Measurements from ENCODE around the gene ST6GALNAC5.
"Not testable (repeated sequence)": the region's sequence is repeated elsewhere in the genome, so short reads cannot be mapped to it uniquely, and the experiment has no call there.

The ST6GALNAC5 gene

GRCh38 chr1:76867342-76868130 lies at the start of gene ST6GALNAC5:
ST6GALNAC5 (plus strand) TSS chr1:76867480.
- peak within 1 kb of the TSS; percentile 58 for H3K4me3 ChIP-seq (ENCODE audit: low read length)
- TF ChIP-seq, protein P1, sequence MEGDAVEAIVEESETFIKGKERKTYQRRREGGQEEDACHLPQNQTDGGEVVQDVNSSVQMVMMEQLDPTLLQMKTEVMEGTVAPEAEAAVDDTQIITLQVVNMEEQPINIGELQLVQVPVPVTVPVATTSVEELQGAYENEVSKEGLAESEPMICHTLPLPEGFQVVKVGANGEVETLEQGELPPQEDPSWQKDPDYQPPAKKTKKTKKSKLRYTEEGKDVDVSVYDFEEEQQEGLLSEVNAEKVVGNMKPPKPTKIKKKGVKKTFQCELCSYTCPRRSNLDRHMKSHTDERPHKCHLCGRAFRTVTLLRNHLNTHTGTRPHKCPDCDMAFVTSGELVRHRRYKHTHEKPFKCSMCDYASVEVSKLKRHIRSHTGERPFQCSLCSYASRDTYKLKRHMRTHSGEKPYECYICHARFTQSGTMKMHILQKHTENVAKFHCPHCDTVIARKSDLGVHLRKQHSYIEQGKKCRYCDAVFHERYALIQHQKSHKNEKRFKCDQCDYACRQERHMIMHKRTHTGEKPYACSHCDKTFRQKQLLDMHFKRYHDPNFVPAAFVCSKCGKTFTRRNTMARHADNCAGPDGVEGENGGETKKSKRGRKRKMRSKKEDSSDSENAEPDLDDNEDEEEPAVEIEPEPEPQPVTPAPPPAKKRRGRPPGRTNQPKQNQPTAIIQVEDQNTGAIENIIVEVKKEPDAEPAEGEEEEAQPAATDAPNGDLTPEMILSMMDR (conservative IDR thresholded peaks at IDR 0.05; ENCODE audit: low read depth, low read length): peak; percentile 28
- no peak for DNase-seq (ENCODE audit: low read depth)

GRCh38 chr1:76820028-76820427 lies 47.3 kb upstream of the ST6GALNAC5 start:
- DNase-seq (ENCODE audit: low read depth): no peak
- TF ChIP-seq, protein P1 (conservative IDR thresholded peaks at IDR 0.05; ENCODE audit: low read depth, low read length): no peak

DNA sequence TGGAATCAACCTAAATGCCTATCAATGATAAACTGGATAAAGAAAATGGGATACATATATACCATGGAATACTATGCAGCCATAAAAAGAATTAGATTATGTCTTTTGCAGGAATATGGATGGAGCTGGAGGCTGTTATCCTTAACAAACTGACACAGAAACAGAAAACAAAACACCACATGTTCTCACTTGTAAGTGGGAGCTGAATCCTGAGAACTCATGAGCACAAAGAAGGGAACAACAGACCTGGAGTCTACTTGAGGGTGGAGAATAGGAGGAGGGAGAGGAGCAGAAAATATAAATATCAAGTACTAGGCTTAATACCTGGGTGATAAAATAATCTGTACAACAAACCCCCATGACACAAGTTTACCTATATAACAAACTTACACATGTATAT lies 44.3 kb upstream of the ST6GALNAC5 start:
- not testable (repeated sequence) for DNase-seq (ENCODE audit: low read depth); H3K4me3 ChIP-seq (ENCODE audit: low read length)

More at GRCh38 chr1:76820028-76820427, 47.3 kb upstream of the ST6GALNAC5 start:
- no peak overlapping the region for H3K4me3 ChIP-seq (ENCODE audit: low read length)

DNA sequence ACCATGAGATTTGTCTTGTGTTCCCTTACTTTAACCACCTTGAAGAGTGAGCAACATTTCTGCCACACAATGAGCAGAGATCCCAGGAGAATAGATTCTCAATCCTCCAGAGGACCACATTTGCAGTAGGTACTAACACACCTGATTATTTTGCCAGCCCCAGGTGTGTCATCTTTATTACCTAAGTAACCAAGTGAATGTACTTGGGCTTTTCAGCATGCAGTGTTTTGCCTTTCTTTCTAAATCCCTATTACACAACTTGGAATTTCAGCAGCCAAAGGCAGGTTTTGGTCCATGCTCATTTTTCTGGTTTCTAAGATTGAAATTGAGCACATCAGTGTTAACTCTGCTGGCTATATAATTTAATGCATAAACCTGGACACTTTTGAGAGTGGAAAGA lies 43.2 kb upstream of the ST6GALNAC5 start:
- TF ChIP-seq, protein P1 (conservative IDR thresholded peaks at IDR 0.05; ENCODE audit: low read depth, low read length): no peak
- no peak for DNase-seq (ENCODE audit: low read depth)
- H3K4me3 ChIP-seq (ENCODE audit: low read length): no peak overlapping the region

DNA sequence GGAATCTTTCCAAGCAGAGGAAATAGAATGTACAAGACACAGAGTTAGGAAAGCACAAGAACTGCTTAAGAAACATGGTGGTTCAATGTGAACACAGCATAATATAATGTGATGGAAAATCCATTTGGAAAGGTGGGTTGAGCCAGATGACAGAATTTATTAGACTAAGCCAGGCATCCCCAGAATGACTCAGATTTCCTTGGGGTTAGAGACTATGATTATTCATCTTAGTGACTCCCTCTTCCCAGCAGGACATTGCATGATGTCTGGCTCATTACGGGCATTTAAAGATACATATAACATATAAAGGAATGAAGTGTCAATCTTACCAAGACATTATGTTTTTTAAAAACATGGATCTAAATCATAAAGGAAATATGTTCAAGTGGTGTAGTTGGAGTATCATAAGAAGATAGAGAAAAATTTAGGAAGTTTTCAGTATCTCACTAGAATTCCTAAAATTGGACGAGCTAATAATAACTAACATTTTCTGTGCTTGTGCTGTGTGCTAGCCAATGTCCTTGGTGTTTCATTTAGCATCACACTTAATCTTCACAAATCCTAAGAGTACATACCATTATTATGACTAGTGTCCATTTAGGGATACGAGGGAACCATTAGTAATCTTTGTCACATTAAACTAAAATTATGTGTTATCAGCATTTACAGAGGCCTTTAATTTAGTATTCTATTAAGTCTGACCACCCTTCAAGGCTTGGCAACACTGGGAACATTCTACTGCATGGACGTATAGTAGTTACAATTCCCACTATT lies 41.0 kb upstream of the ST6GALNAC5 start:
- TF ChIP-seq, protein P1 (conservative IDR thresholded peaks at IDR 0.05; ENCODE audit: low read depth, low read length): no peak

DNA sequence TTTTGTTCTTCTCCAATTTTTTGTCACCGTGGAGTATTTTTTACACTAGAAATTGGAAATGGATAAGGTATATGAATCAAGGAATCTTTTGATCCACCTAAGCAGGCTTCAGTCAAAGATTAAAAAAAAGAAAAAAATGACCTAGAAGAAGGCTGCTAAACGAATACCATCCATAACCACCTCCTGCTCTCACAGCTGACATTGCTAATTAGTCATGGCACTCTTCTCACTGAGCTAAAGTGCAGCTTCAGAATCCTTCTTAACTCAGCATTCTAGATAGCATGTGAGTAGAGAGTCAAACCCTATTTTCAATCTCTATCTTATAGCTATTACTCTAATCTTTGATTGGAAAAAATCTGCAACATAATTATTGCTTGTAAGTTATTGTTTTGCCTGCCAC lies 40.2 kb upstream of the ST6GALNAC5 start:
- H3K4me3 ChIP-seq (ENCODE audit: low read length): no peak overlapping the region
- TF ChIP-seq, protein P1 (conservative IDR thresholded peaks at IDR 0.05; ENCODE audit: low read depth, low read length): no peak
- no peak for DNase-seq (ENCODE audit: low read depth)

More for the DNA sequence above, 41.0 kb upstream of the ST6GALNAC5 start:
- no peak for DNase-seq (ENCODE audit: low read depth)
- H3K4me3 ChIP-seq (ENCODE audit: low read length): no peak overlapping the region

DNA sequence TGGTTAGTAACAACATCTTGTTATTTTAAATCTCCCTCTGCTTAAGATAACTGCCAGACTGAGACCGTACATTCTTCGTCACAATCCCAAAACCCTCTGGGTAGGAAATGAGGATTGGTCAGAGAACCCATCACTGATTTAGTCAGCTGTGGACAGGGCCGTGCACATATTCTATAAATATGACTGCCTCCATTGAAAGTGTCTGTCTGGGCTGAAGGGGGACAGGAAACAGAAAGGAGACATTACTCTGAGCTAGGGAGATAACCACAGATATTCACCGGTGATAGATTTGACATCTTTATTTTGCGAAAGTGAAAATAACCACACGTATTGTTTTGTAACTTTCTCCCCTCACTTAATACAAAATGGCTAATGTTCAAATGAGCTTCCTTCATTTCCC lies 36.9 kb upstream of the ST6GALNAC5 start:
- TF ChIP-seq, protein P1 (conservative IDR thresholded peaks at IDR 0.05; ENCODE audit: low read depth, low read length): no peak
- H3K4me3 ChIP-seq (ENCODE audit: low read length): no peak overlapping the region
- no peak for DNase-seq (ENCODE audit: low read depth)

Data from retinal pigment epithelial cell (primary cell).